ENCODE data around the gene CCL22.
"Not testable (repeated sequence)": the region's sequence is repeated elsewhere in the genome, so short reads cannot be mapped to it uniquely, and the experiment has no call there.

Gene CCL22

DNA sequence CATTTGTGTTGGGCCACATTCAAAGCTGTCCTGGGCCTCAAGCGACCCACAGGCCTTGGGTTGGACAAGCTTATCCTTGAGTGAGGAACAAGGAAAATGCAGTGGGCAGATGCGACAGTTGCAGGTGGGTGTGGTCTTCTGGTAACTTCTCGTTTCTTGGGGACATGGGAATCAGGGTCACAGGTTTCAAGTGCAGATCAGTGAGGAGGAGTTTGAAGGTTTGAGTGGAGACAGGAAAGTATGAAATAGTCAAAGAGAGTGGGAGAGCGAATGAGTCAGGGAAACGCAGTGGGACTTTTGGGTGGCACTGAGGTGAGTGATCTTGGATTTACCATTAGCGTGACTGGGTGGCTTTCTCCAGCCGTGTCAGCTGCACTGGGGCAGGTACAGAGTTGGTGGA, 15.4 kb upstream of the CCL22 start:
- peak in 1 of 2 experiments; percentile 47 for DNase-seq (ENCODE audit: low read depth in 1 of 2, low spot score in 1 of 2)

DNA sequence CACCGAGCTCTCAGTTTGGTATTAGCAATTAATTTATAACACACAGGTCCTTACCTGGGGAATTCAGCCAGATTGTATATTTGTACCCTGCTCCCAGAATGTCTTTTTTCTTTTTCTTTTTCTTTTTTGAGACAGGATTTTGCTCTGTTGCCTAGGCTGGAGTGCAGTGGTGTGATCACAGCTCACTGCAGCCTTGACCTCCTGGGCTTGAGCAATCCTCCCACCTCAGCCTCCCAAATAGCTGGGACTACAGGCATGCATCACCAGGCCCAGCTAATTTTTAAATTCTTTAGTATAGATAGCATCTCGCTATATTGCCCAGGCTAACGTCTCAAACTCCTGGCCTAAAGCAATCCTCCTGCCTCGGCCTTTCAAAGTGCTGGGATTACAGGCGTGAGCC, 14.5 kb upstream of the CCL22 start:
- H3K27me3 ChIP-seq (ENCODE audit: insufficient read depth, poor library complexity, severe bottlenecking); H3K4me3 ChIP-seq (replicated peaks; ENCODE audit: insufficient read depth, low read length); H3K27ac ChIP-seq (replicated peaks); DNase-seq (ENCODE audit: low read depth in 1 of 2, low spot score in 1 of 2): not testable (repeated sequence)

More for the DNA sequence above, 15.4 kb upstream of the CCL22 start:
- Histone ChIP-seq H3K27ac (replicated peaks) (no peak overlapping the region), H3K4me3 (replicated peaks; ENCODE audit: insufficient read depth, low read length) (no peak overlapping the region), H3K27me3 (ENCODE audit: insufficient read depth, poor library complexity, severe bottlenecking) (no peaks in the 10 kb centered on the region)
- TF ChIP-seq POLR2AphosphoS5 (IDR thresholded peaks at IDR 0.05; ENCODE audit: low read depth) (no peak), GABPA (IDR thresholded peaks at IDR 0.05; ENCODE audit: low read depth) (no peak), SPI1 (IDR thresholded peaks at IDR 0.05; ENCODE audit: borderline replicate concordance, low read depth) (no peak)
- TF ChIP-seq, protein P1, sequence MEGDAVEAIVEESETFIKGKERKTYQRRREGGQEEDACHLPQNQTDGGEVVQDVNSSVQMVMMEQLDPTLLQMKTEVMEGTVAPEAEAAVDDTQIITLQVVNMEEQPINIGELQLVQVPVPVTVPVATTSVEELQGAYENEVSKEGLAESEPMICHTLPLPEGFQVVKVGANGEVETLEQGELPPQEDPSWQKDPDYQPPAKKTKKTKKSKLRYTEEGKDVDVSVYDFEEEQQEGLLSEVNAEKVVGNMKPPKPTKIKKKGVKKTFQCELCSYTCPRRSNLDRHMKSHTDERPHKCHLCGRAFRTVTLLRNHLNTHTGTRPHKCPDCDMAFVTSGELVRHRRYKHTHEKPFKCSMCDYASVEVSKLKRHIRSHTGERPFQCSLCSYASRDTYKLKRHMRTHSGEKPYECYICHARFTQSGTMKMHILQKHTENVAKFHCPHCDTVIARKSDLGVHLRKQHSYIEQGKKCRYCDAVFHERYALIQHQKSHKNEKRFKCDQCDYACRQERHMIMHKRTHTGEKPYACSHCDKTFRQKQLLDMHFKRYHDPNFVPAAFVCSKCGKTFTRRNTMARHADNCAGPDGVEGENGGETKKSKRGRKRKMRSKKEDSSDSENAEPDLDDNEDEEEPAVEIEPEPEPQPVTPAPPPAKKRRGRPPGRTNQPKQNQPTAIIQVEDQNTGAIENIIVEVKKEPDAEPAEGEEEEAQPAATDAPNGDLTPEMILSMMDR (IDR thresholded peaks at IDR 0.05; ENCODE audit: insufficient read depth, low read length) = no peak
- TF ChIP-seq, protein P2, sequence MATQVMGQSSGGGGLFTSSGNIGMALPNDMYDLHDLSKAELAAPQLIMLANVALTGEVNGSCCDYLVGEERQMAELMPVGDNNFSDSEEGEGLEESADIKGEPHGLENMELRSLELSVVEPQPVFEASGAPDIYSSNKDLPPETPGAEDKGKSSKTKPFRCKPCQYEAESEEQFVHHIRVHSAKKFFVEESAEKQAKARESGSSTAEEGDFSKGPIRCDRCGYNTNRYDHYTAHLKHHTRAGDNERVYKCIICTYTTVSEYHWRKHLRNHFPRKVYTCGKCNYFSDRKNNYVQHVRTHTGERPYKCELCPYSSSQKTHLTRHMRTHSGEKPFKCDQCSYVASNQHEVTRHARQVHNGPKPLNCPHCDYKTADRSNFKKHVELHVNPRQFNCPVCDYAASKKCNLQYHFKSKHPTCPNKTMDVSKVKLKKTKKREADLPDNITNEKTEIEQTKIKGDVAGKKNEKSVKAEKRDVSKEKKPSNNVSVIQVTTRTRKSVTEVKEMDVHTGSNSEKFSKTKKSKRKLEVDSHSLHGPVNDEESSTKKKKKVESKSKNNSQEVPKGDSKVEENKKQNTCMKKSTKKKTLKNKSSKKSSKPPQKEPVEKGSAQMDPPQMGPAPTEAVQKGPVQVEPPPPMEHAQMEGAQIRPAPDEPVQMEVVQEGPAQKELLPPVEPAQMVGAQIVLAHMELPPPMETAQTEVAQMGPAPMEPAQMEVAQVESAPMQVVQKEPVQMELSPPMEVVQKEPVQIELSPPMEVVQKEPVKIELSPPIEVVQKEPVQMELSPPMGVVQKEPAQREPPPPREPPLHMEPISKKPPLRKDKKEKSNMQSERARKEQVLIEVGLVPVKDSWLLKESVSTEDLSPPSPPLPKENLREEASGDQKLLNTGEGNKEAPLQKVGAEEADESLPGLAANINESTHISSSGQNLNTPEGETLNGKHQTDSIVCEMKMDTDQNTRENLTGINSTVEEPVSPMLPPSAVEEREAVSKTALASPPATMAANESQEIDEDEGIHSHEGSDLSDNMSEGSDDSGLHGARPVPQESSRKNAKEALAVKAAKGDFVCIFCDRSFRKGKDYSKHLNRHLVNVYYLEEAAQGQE (IDR thresholded peaks at IDR 0.05; ENCODE audit: insufficient replicate concordance, low read depth) = no peak

DNA sequence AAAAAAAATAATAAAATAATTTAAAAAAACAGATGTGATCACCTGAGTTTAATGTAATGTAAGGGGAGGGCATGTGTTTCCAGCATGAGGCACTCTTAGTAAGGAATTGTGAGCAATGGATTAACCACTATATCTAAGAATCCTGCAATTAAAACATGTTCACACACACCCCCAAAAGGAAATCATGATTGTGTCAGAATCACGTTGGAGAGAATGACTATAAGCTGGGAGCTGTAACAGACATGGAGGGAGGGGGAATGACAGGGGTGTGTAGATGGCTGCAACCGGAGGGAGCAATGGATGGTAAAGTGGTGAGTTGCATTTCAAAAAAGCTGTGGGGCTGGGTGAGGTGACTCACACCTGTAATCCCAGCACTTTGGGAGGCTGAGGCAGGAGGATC, 13.6 kb upstream of the CCL22 start:
- Histone ChIP-seq H3K27me3 (ENCODE audit: insufficient read depth, poor library complexity, severe bottlenecking) (no peaks in the 10 kb centered on the region), H3K4me3 (replicated peaks; ENCODE audit: insufficient read depth, low read length) (no peak overlapping the region), H3K27ac (replicated peaks) (no peak overlapping the region)
- TF ChIP-seq, protein P2 (IDR thresholded peaks at IDR 0.05; ENCODE audit: insufficient replicate concordance, low read depth) = no peak
- TF ChIP-seq GABPA (IDR thresholded peaks at IDR 0.05; ENCODE audit: low read depth) (no peak), SPI1 (IDR thresholded peaks at IDR 0.05; ENCODE audit: borderline replicate concordance, low read depth) (no peak), POLR2AphosphoS5 (IDR thresholded peaks at IDR 0.05; ENCODE audit: low read depth) (no peak)
- TF ChIP-seq, protein P1 (IDR thresholded peaks at IDR 0.05; ENCODE audit: insufficient read depth, low read length) = no peak
- no peak for DNase-seq (ENCODE audit: low read depth in 1 of 2, low spot score in 1 of 2)

DNA sequence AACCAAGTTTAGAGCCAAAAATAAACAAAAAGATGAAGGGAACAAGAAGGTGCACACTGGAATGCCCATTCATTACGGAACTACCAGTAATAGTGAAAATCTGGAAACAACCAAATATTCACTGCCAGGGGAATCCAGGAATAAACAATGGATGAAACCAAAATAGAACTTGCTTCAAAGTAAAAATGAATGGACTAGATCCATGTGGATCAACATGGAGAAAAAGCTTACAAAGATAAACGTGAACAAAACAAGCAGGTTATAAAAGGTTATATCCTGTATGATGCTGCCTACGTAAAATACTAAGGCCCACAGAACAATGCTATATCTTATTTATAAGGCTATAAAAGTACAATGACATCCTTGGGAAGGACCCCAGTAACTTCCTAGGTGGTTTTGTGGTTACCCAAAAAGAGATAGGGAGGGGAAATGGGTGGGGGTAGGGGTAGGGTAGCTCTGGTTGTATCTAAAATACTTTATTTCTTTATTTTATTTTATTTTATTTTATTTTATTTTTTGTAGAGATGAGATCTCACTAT, 12.8 kb upstream of the CCL22 start:
- Histone ChIP-seq H3K27me3 (ENCODE audit: insufficient read depth, poor library complexity, severe bottlenecking) (no peaks in the 10 kb centered on the region), H3K4me3 (replicated peaks; ENCODE audit: insufficient read depth, low read length) (no peak overlapping the region), H3K27ac (replicated peaks) (no peak overlapping the region)
- TF ChIP-seq, protein P2 (IDR thresholded peaks at IDR 0.05; ENCODE audit: insufficient replicate concordance, low read depth) = no peak
- TF ChIP-seq GABPA (IDR thresholded peaks at IDR 0.05; ENCODE audit: low read depth) (no peak), SPI1 (IDR thresholded peaks at IDR 0.05; ENCODE audit: borderline replicate concordance, low read depth) (no peak)
- DNase-seq (ENCODE audit: low read depth in 1 of 2, low spot score in 1 of 2) = no peak
